CD14-positive monocyte (primary cell): ENCODE measurements around the gene BCAR1. TPM values are rescaled to one million over a fixed set of nuclear protein-coding genes. Genes with fewer than 3 reads are reported as not detected.

Experiments used
- DNase-seq, 3 donors: peaks; one replicate each; pipeline ENCODE4 v3.0.0-alpha.2; 2011 to 2022
- H2AFZ ChIP-seq: 2 replicates; pipeline ENCODE4 v1.6.0; 2012; ENCODE audit warnings: mild to moderate bottlenecking, low read depth, low read length, inconsistent platforms; ENCODE audit not compliant: insufficient read depth, poor library complexity, severe bottlenecking
- H3K27ac ChIP-seq, 2 donors: 1 replicate in 1 of 2; 2 replicates in 1 of 2; pipeline ENCODE4 v1.5.1; 2012 to 2013; ENCODE audit warnings: low read length in 2 of 2, control low read depth in 1 of 2, inconsistent platforms in 1 of 2, low read depth in 1 of 2, mild to moderate bottlenecking in 1 of 2
- H3K27me3 ChIP-seq, 2 donors: one replicate each; pipeline versions ENCODE4 v1.6.0 to v1.6.1; 2011 to 2013; ENCODE audit warnings: low read length in 2 of 2; ENCODE audit not compliant: control insufficient read depth in 2 of 2, insufficient read depth in 2 of 2
- H3K36me3 ChIP-seq, 2 donors: replicated peaks in 1 of 2; 1 replicate in 1 of 2; 2 replicates in 1 of 2; pipeline versions ENCODE4 v1.5.1 to v1.6.1; 2012 to 2013; ENCODE audit warnings: low read length in 2 of 2, control low read depth in 1 of 2, inconsistent platforms in 1 of 2, mild to moderate bottlenecking in 1 of 2; ENCODE audit not compliant: insufficient read depth in 2 of 2, control insufficient read depth in 1 of 2
- H3K4me1 ChIP-seq, 2 donors: 1 replicate in 1 of 2; 2 replicates in 1 of 2; pipeline versions ENCODE4 v1.5.1 to v1.6.1; 2012 to 2013; ENCODE audit warnings: low read length in 2 of 2, control low read depth in 1 of 2, inconsistent platforms in 1 of 2, mild to moderate bottlenecking in 1 of 2, moderate library complexity in 1 of 2; ENCODE audit not compliant: insufficient read depth in 2 of 2, control insufficient read depth in 1 of 2
- H3K4me2 ChIP-seq: replicated peaks from 2 replicates; pipeline ENCODE3; 2012; ENCODE audit warnings: low read length, moderate library complexity, mild to moderate bottlenecking; ENCODE audit not compliant: poor library complexity, severe bottlenecking; ENCODE audit errors: extremely low read depth
- H3K4me3 ChIP-seq, 3 experiments: fragments of 200-600 bp in 1 of 3; sonication (generic) in 1 of 3; replicated peaks in 1 of 3; 1 replicate in 2 of 3; 2 replicates in 1 of 3; pipeline ENCODE4 v1.5.1; 2011 to 2013; ENCODE audit warnings: low read length in 3 of 3, mild to moderate bottlenecking in 3 of 3, control low read depth in 2 of 3, low read depth in 2 of 3, inconsistent platforms in 1 of 3, moderate library complexity in 1 of 3
- H3K79me2 ChIP-seq: 2 replicates; pipeline ENCODE4 v1.6.0; 2012; ENCODE audit warnings: mild to moderate bottlenecking, control low read depth, inconsistent platforms, low read length, moderate library complexity; ENCODE audit not compliant: insufficient read depth
- H3K9ac ChIP-seq: 2 replicates; pipeline ENCODE4 v1.6.0; 2017; ENCODE audit warnings: low read length, mild to moderate bottlenecking; ENCODE audit not compliant: insufficient read depth, poor library complexity, severe bottlenecking
- H3K9me3 ChIP-seq, 2 donors: replicated peaks in 1 of 2; 1 replicate in 1 of 2; 2 replicates in 1 of 2; pipeline versions ENCODE4 v1.5.1 to v1.6.1; 2012 to 2013; ENCODE audit warnings: low read length in 2 of 2, control low read depth in 1 of 2; ENCODE audit not compliant: control insufficient read depth in 1 of 2, insufficient read depth in 1 of 2
- H4K20me1 ChIP-seq: 2 replicates; pipeline ENCODE4 v1.6.0; 2012; ENCODE audit warnings: mild to moderate bottlenecking, low read length, control low read depth, moderate library complexity; ENCODE audit not compliant: insufficient read depth
- H3K27ac Mint-ChIP-seq, 7 donors: one replicate each; pipeline ENCODE4 v1.8.0; 2020; ENCODE audit warnings: mild to moderate bottlenecking in 7 of 7, mixed read lengths in 7 of 7, moderate library complexity in 6 of 7, inconsistent platforms in 2 of 7
- H3K27me3 Mint-ChIP-seq, 3 donors: one replicate each; pipeline ENCODE4 v1.8.0; 2021 to 2022; ENCODE audit warnings: low read depth in 3 of 3, mild to moderate bottlenecking in 3 of 3, mixed read lengths in 3 of 3, moderate library complexity in 3 of 3, inconsistent platforms in 1 of 3
- H3K36me3 Mint-ChIP-seq, 2 donors: one replicate each; pipeline ENCODE4 v1.8.0; 2020; ENCODE audit warnings: mixed read lengths in 2 of 2, inconsistent platforms in 1 of 2, mild to moderate bottlenecking in 1 of 2
- H3K4me1 Mint-ChIP-seq: one replicate; pipeline ENCODE4 v1.8.0; 2020; ENCODE audit warnings: mild to moderate bottlenecking, mixed read lengths
- H3K4me3 Mint-ChIP-seq, 2 donors: one replicate each; pipeline ENCODE4 v1.8.0; 2020; ENCODE audit warnings: mild to moderate bottlenecking in 2 of 2, mixed read lengths in 2 of 2, moderate library complexity in 1 of 2
- H3K9me3 Mint-ChIP-seq, 7 donors: one replicate each; pipeline ENCODE4 v1.8.0; 2020 to 2022; ENCODE audit warnings: mixed read lengths in 7 of 7, mild to moderate bottlenecking in 6 of 7, moderate library complexity in 6 of 7, inconsistent platforms in 2 of 7
- WGBS: methylation state at CpG from one replicate; pipeline ENCODE4 v1.1.5; 2013; ENCODE audit warnings: missing lambda C conversion rate; ENCODE audit not compliant: insufficient coverage; 5-methylcytosine and 5-hydroxymethylcytosine counted together
- intact Hi-C, 2 donors: fragments of 100-400 bp; cut with micrococcal nuclease; formaldehyde crosslinking; loops; one replicate each; pipeline versions ENCODE4 v1.15.0 to v1.15.1; 2023
- polyA plus RNA-seq, 3 donors: library from polyadenylated mRNA; depleted of rRNA in 1 of 3; unstranded in 2 of 3; stranded (reverse) in 1 of 3; fragments of 300-500 nt in 2 of 3; fragments of >200 nt in 1 of 3; fragmentation: Illumina TruSeq in 2 of 3; gene quantifications; 1 replicate in 2 of 3; 2 replicates in 1 of 3; pipeline ENCODE4 v1.2.3, GENCODE V29; 2012 to 2021
- small RNA-seq: library from RNA; depleted of rRNA; stranded (forward); fragments of <200 nt; gene quantifications from one replicate; pipeline ENCODE3, GENCODE V24; 2012; ENCODE audit warnings: low read depth; ENCODE audit not compliant: insufficient read length
- TF ChIP-seq, protein P1 (sequence below): fragments of 200-600 bp; IDR thresholded peaks from one replicate; pipeline ENCODE4 v1.8.0; 2022; ENCODE audit warnings: antibody characterized with exemption, mild to moderate bottlenecking

Gene BCAR1
- polyA plus RNA-seq, 3 donors = not detected

DNA sequence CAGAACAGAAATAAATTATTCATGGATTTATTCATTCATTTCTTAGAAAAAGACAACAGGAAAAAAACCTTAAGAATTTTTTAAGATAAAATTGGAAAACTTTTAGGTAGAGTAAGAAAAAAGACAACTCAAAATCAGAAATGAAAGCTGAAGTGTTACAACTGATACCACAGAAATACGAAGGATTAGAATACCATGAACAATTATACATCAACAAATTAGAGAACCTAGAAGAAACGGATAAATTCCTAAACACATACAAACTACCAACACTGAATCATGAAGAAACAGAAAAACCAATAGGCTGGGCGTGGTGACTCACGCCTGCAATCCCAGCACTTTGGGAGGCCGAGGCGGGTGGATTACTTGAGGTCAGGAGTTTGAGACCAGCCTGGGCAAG is 72.2 kb downstream of the BCAR1 start:
- no peaks in the 10 kb centered on the region for H3K27me3 Mint-ChIP-seq
- intact Hi-C loops = no loop called here
- Histone ChIP-seq H3K4me2 (no peak overlapping the region), H3K27ac (no peak overlapping the region), H3K79me2 (no peaks in the 10 kb centered on the region), H2AFZ (no peak overlapping the region), H3K9ac (no peak overlapping the region), H3K4me3 (no peak overlapping the region), H3K4me1 (no peaks in the 10 kb centered on the region), H3K9me3 (peaks cover 32 to 44% of the 10 kb centered on the region in 2 donors), H3K27me3 (no peaks in the 10 kb centered on the region), H3K36me3 (no peaks in the 10 kb centered on the region), H4K20me1 (no peaks in the 10 kb centered on the region)
- WGBS = 100% methylated on average over 3 of the region's 6 CpGs
- peaks cover 31 to 66% (median 60%) of the 10 kb centered on the region in 7 donors for H3K9me3 Mint-ChIP-seq
- no peak overlapping the region for H3K27ac Mint-ChIP-seq
- DNase-seq = no peak
- H3K36me3 Mint-ChIP-seq = no peaks in the 10 kb centered on the region
- H3K4me1 Mint-ChIP-seq = peaks cover 3% of the 10 kb centered on the region
- TF ChIP-seq, protein P1, sequence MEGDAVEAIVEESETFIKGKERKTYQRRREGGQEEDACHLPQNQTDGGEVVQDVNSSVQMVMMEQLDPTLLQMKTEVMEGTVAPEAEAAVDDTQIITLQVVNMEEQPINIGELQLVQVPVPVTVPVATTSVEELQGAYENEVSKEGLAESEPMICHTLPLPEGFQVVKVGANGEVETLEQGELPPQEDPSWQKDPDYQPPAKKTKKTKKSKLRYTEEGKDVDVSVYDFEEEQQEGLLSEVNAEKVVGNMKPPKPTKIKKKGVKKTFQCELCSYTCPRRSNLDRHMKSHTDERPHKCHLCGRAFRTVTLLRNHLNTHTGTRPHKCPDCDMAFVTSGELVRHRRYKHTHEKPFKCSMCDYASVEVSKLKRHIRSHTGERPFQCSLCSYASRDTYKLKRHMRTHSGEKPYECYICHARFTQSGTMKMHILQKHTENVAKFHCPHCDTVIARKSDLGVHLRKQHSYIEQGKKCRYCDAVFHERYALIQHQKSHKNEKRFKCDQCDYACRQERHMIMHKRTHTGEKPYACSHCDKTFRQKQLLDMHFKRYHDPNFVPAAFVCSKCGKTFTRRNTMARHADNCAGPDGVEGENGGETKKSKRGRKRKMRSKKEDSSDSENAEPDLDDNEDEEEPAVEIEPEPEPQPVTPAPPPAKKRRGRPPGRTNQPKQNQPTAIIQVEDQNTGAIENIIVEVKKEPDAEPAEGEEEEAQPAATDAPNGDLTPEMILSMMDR = no peak
- no peak overlapping the region for H3K4me3 Mint-ChIP-seq

Small RNAs within 50 kb of the gene (small RNA-seq; reads per million reads assigned to genes)
- gene RNU6-758P = not detected

Other genes with a start within 250 kb of the BCAR1 start
- 1 to 10 TPM; 3.7 to 6.3 (median 5.4) TPM for gene LDHD, start 134.8 kb downstream of the BCAR1 start, polyA plus RNA-seq
- 1 to 10 TPM; 1.8 to 4.0 (median 3.4) TPM for gene ZFP1, start 103.1 kb downstream of the BCAR1 start, polyA plus RNA-seq
- not detected for gene CTRB2, start 44.5 kb downstream of the BCAR1 start, polyA plus RNA-seq
- not detected for gene CTRB1, start 32.6 kb downstream of the BCAR1 start, polyA plus RNA-seq
- 10 to 100 TPM; 12.9 to 23.2 (median 19.0) TPM for gene CFDP1, start 181.9 kb upstream of the BCAR1 start, polyA plus RNA-seq
- 10 to 100 TPM; 17.9 to 31.6 (median 25.4) TPM for gene TMEM170A, start 213.1 kb upstream of the BCAR1 start, polyA plus RNA-seq
- gene CHST6, start 243.8 kb upstream of the BCAR1 start, polyA plus RNA-seq = under 1 TPM in 1 of 3 donors, not detected in 2; 0.03 TPM